HG02798 (cell line): ENCODE data around the gene SH2D3A.

Experiments used
- ATAC-seq: cut with Tn5 transposase; IDR thresholded peaks from one replicate; pipeline ENCODE4 v1.9.1; 2021; ENCODE audit warnings: mild to moderate bottlenecking; ENCODE audit not compliant: unreplicated experiment, poor library complexity

Gene SH2D3A

DNA sequence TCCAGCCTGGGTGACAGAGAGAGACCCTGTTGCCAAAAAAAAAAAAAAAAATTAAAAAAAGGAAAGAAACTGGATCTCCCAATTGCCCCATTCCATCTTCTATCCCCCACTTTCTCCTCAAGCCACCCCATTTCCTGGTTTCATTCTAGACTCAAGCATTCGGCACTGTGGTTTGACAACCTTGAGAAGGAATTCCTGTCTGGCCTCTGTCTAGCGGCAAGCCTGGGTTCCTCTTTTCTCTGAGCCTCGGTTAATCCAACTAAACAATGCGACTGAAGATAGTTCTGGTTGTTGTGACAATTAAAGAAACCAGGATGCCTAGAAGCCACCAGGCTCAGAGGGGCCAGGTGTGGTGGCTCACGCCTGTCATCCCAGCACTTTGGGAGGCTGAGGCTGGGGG is 43.5 kb downstream of the SH2D3A start:
- no peak for ATAC-seq

DNA sequence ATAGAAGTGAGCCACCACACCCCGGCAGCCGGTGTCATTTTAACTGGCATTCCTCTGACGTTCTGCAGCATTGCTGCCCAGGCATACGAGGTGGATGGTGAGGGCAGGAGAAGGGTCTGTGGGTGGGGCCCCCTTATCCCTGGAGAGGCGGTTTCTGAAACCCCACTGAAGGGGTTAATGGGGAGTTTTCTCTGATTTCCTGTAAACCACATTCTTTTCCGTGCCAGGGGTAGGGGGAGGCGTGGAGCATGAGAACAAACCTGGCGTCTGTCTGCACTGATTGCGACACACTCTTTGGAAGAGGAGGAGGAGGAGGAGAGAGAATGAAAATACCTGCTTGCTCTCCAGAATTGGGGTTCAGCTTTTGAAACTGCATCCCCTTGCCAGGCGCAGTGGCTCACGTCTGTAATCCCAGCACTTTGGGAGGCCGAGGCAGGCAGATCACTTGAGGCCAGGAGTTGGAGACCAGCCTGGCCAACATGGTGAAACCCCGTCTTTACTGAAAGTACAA is 44.1 kb downstream of the SH2D3A start:
- ATAC-seq, result no peak

DNA sequence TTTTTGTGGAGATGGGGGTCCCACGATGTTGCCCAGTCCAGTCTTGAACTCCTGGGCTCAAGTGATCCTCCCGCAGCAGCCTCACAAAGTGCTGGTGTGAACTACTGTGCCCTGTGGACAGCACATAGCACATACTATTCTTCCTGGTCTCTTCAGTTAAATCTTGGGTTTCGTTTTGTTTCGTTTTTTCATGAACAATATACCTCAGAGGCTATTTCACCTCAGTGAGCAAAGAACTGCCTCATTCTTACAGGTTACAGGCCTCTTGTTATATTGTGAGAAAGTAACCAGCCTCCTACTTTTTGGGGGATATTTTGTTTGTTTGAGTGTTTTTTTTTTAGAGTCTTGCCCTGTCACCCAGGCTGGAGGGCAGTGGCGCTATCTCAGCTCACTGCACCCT is 45.5 kb downstream of the SH2D3A start:
- no peak for ATAC-seq

DNA sequence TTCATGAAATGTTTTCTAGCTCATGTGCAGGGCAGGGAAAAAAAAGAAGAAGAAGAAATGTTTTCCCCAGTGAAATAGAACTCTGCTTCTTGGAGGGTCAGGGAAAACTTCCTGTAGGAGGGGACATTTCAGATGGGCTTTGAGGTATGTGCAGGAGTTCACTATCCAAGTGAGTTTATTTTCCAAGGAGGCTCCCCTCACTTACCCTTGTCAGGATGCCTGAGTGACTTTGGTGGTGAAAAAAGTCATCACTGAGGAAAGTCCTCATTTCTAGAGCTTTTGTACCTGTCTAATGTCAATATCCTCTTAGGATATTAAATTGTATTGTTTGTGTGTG is 46.1 kb downstream of the SH2D3A start:
- ATAC-seq, result no peak

DNA sequence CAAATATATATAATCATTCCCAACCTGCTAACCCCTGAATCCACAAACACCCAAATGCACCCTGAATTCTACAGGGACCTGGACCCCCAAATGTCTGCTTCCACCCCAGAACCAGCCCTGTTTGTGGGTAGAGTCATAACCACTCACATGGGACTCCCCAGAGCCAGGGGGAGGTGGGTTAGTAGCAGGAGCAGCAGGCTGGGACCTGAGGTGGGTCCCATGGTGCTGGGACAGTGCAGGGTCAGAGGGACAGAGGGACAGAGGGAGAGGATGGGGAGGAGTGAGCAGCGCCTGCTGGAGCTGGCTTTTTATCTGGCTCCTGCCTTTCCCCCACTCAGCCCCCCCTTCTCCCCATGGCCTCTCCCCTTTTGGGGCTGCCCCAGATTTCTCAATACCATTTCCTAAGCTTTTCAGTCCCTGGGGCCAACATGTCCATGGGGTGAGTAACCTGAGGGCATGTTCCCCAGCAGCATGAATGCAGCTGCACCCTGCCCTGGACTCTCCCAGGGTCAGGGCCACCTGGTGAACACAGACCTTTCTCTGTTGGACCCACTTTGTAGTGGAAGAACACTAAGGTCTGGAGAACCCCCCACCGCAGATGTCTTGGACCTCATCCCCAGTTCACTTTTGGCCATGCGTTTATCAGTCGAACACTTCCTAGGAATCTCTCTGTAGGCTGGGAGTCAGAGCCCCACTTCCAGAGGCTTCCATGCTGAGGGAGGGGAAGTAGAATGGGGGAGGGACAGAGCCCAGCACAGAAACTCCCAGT is 46.7 kb downstream of the SH2D3A start, which contains the start of gene C3:
Gene C3, minus strand, starts transcription at position 282 of the 769 bp plus-strand sequence. Its CDS starts 61 bp downstream, at position 221.
- ATAC-seq, result no peak

DNA sequence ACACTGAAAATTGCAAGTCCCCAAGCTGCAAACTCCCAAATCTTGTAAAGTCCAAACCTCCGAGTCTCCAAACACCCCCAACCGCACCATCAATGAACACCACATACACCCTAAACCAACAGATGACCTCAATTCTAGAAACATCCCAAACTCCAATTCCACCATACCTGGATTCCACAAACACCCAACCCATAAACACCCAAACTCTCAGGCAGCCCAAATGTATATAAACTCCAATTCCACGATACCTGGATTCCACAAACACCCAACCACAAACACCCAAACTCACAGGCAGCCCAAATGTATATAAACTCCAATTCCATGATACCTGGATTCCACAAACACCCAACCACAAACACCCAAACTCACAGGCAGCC is 47.3 kb downstream of the SH2D3A start:
- ATAC-seq, result no peak

DNA sequence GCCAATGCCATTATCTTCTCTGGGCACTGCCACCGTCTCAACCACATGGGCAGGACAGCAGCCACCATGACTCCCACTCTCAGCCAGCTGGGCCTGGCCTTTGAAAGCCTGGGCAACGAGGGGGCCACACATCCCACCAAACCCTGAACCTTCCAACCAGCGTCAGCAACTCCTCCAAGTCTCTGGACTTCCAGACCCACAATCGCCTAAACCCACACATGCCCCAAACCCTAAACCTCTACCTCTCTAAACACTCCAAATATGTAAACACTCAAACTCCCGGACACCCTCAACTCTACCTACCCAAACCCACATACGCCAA is 47.7 kb downstream of the SH2D3A start:
- no peak for ATAC-seq

DNA sequence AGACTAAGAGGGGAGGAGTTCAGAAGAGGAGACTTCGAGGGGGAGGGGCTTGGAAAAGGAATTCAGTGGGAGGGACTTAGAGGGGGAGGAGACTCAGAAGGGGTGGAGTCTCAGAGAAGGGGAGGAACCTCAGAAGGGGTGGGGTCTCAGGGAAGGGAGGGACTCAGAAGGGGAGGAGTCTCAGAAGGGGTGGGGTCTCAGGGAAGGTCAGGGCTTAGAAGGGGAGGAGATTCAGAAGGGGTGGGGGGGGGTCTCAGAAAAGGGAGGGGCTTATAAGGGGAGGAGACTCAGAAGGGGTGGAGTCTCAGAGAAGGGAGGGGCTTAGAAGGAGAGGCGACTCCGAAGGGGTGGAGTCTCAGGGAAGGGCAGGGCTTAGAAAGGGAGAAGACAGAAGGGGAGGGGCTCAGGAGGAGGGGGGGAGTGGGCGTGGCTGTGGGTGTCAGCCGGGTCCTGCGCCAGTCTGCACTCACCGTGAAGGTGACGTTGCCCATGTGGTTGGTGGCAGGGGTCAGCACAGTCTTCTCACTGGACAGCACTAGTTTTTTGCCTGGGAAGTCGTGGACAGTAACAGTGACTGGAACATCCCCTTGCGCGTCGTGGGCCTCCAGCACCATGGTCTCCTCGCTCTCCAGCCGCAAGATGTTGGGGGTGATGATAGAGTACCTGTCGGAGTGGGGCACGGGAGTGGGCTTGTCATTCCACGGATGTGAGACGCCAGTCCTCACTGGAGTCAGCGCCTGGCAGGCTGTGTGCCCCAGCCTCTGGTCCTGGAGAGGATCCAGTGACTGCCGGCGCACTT is 48.3 kb downstream of the SH2D3A start:
- no peak for ATAC-seq

DNA sequence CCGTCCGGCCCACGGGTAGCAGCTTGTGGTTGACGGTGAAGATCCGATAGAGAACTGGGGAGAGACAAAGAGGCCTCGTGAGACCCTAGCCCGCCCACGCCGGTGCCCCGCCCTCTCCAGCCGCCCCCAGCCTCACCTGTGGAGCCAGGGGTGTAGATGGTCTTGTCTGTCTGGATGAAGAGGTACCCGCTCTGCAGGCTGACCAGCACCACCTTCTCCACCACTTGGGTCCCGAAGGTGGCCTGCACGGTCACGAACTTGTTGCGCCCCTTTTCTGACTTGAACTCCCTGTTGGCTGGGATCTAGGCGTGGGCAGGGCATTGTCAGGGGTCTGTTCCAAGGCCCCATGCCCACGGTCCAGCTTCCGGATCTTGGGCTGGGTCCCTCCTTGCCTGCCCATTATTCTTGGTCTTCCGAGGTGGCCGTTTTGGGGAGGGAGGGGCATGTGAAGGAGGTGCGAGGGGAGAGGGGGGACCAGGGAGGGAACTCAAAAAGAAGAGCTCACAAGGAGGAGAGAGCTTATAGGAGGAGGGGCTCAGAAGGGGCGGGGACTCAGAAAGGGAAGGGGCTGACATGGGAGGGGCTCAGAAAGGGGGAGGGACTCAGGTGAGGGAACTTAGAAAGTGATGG is 49.0 kb downstream of the SH2D3A start:
- ATAC-seq, result no peak

DNA sequence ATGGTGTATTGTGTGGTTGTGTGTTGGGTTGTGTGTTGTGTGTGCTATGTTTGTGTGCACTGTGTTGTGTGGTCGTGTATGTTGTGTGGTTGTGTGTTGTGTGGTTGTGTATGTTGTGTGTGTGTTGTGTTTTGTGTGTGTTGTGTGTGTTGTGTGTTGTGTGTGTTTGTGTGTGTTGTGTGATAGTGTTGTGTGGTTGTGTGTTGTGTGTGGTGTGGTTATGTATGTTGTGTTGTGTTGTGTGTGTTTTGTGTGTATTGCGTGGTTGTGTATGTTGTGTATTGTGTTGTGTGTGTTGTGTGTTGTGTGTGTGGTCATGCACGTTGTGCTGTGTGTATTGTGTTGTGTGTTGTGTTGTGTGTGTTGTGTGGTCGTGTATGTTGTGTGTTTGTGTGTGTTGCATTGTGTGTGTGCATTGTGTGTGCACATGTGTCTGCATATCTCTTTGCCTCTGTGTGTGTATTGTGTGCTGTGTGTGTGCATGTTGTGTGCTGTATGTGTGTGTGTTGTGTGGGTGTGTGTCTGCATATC is 49.7 kb downstream of the SH2D3A start:
- ATAC-seq, result no peak

DNA sequence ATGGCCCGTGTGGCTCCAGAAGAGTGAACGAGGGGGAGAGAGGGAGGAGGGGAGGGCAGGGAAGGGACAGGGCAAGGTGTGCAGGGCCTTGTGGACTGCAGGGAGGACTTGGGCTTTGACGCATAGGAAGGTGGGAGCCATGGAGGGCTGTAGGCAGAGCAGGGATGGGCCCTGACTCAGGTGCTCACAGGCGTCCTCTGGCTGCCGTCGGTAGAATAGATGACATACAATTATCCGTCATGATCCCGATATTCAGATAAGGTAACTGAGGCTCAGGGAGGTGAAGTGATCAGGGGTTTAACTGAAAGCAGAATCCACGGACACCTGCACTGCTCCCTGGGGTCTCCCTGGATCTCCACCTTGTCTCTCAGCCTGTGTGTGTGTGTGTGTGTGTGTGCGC is 50.2 kb downstream of the SH2D3A start:
- ATAC-seq, result no peak

DNA sequence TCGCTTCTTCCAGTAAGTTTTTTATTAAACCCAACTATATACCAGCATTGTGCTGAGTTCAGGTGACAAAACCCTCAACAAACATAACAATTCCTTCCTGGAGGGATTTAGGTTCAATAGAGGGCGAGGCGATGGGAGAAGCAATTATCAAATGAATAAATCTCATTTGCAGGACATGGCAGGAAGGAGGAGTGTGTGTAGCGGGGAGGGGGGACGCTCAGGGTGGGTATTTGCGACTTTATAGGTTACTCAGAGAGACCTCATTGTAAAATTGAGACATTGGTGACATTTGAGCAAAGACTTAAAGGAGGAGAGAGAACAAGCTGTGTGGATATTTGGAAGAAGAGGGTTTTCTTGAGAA is 50.6 kb downstream of the SH2D3A start:
- ATAC-seq, result no peak

DNA sequence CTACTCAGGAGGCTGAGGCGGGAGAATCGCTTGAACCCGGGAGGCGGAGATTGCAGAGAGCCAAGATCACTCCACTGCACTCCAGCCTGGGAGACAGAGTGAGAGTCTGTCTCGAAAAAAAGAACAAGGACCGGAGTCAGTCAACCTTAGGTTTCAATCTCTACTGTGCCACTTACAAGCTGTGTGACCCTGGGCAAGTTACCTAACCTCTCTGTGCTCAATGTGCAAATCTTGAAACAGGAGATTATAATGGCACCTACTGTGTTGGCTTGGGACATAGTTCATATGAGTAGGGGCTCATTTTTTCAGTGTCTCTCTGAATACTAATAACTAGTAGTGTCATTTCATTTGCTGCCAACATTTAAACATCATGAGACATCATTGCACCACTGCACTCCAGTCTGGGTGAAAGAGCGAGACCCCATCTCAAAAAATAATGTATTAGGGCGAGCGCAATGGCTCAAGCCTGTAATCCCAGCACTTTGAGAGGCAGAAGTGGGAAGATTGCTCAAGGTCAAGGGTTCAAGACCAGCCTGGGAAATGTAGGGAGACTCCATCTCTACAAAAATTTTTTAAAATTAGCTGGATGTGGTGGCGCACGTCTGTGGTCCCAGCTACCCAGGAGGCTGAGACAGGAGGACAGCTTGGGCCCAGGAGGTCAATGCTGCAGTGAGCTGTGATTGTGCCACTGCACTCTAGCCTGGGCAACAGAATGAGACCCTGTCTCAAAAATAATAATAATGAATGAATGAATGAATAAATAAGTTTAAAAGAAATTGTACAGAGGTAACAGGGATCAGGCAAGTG is 52.3 kb downstream of the SH2D3A start:
- no peak for ATAC-seq

DNA sequence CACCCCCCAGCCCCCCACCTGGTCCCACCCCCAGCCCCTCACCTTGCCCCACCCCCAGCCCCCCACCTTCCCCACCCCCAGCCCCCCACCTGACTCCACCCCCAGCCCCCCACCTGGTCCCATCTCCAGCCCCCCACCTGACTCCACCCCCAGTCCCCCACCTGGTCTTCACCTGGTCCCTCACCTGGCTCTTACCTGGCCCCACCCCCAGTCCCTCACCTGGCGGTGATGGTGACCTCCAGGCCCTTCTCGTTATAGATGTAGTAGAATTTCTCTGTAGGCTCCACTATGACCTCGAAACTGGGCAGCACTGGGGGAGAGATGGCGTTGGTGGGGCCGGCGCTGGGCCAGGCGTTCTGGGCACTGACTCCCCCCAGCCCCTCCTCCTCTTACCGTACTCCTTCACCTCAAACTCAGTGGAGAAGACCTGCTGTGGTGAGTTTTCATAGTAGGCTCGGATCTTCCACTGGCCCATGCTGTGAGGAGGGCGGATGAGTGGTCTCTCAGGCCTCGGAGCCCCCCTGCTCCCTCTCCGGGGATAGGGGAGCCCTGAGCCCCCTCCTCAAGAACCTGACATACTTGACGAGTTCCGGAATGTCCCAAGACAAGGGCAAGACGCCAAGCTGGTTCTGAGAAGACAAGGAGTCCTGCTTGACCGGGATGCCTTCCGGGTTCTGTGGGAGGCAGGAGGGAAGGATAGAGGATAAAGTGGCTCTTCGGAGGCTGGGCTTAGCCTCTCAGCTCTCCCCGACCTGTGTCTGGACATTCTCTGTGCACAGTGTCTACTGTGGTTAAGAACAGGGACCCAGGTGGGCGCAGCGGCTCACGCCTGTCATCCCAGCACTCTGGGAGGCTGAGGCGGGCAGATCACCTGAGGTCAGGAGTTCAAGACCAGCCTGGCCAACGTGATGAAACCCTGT is 53.2 kb downstream of the SH2D3A start:
- ATAC-seq, result no peak

DNA sequence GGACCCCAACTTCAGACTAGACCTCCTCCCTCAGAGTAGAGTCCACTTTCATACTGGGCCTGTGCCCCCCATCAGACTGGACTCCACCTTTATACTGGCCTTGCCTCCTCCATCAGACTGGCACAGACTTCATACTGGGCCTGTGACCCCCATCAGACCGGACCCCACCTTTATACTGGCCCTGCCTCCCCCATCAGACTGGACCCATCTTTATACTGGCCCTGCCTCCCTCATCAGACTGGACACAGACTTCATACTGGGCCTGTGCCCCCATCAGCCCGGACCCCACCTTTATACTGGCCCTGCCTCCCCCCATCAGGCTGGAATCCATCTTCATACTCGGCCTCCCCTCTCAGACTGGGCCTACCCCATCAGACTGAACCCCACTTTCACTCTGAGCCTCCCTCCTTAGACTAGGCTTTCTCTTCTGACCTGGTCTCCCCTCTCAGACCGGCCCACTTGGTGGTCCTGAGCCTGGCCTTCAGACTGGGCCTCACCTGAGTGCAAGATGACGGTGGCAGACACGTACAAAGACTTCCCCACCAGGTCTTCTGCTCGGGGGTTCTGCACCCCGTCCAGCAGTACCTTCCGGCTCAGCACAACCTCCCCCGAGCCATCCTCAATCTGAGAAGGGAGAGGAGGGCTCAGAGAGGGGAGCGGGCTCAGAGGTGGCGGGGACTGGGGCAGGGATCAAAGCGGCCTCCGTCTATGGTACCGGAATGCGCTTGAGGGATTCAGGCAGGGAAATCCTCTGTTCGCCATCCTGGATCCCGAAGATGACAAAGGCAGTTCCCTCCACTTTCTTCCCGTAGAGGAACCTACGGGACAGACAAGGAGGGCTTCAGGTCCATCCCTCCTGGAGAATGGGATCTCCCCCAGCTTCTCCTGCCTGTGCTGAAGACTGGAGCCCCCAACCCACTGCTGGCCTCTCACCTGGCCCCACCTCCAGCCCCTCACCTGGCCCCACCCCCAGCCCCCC is 54.3 kb downstream of the SH2D3A start:
- no peak for ATAC-seq

DNA sequence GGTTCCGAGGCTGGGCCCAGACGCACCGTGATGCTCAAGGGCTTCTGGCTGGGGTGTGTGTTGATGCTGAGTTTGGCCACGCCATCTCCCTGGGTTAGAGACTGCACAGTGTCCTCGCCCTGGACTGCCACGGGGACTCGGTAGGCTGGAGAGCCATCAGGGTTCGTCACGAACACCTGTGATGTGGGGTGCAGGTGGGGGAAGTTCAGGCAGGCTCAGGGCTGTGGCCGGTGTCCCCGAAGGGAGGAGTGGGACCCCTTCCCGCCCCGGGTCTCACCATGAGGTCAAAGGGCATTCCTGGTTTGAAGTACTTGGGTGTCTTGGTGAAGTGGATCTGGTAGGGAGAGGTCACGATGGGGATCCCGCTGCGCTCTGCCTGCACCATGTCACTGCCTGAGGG is 55.0 kb downstream of the SH2D3A start:
- no peak for ATAC-seq

DNA sequence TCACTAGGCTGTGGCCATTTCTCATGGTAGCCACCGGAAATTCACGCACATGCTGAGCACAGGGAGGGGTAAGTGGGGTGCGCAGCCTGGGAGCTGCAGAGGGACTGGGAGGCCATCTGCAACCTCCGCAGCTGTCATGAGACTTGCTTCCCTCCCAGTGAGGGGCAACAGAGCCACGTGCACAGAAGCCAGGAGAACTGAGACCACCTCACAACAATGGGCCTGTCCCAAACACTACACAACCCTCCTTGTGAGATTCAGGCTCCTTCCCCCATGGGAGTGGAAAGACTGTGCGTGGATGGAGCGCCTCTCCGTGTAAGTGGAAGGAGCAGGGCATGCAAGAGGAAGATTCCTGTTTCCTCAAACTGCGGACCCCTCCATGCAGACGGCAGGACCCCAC is 55.6 kb downstream of the SH2D3A start:
- ATAC-seq, result no peak

DNA sequence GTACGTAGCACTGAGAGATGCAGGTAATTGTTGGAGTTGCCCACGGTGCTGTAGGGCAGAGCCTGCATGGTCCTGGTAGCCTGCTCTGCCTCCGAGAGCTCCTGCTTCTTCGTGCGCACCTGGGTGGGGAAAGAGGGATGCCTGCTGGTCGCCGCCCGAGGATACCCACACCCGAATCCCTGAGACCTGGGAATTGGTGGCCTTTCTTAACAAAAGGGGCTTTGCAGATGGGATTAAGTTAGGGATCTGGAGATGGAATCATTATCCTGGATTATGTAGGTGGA is 56.2 kb downstream of the SH2D3A start:
- no peak for ATAC-seq
